Effector memory CD4-positive, alpha-beta T cell (primary cell): ENCODE measurements around the gene SUGCT.

Source experiments
- DNase-seq, 3 donors: peaks; one replicate each; pipeline ENCODE4 v3.0.0-alpha.2; 2020
- H3K27ac ChIP-seq: 2 replicates; pipeline ENCODE4 v1.7.0; 2013; ENCODE audit warnings: mild to moderate bottlenecking, low read length, moderate library complexity; ENCODE audit not compliant: insufficient read depth, poor library complexity, severe bottlenecking
- H3K27me3 ChIP-seq: replicated peaks from 2 replicates; pipeline ENCODE4 v1.7.0; 2013; ENCODE audit warnings: mild to moderate bottlenecking, low read length; ENCODE audit not compliant: insufficient read depth, control insufficient read depth, poor library complexity, severe bottlenecking
- H3K36me3 ChIP-seq: 2 replicates; pipeline ENCODE4 v1.7.0; 2013; ENCODE audit warnings: mild to moderate bottlenecking, low read length, moderate library complexity; ENCODE audit not compliant: control insufficient read depth, insufficient read depth
- H3K4me1 ChIP-seq: 2 replicates; pipeline ENCODE4 v1.7.0; 2013; ENCODE audit warnings: low read length, mild to moderate bottlenecking; ENCODE audit not compliant: control insufficient read depth, insufficient read depth, poor library complexity, severe bottlenecking
- H3K4me3 ChIP-seq: 2 replicates; pipeline ENCODE4 v1.7.0; 2013; ENCODE audit warnings: low read length, low read depth, mild to moderate bottlenecking; ENCODE audit not compliant: insufficient read depth, poor library complexity, severe bottlenecking
- H3K9me3 ChIP-seq: 2 replicates; pipeline ENCODE4 v1.7.0; 2013; ENCODE audit warnings: mild to moderate bottlenecking, low read length, moderate library complexity; ENCODE audit not compliant: control insufficient read depth

SUGCT gene

DNA sequence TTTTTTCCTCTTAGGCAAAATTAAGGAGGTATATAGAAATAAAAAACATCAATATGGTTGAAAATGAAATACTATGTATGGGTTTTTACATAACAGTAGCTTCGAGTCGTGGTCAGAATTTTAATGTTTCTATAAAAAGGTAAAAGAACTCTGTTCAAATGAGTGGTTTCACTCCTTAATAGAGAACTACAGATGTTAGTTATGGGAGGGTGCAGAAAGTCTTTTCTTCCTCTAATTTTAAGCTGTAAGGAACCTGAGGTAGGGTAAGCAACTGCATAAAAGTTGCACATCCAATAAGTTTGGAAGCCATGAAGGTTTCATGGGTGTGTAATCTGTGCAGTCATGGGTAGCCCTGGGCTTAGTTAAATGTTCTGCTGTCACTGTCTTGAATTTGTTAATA lies 141.3 kb downstream of the SUGCT start:
- Histone ChIP-seq H3K36me3 (no peaks in the 10 kb centered on the region), H3K27me3 (no peaks in the 10 kb centered on the region), H3K4me3 (no peak overlapping the region), H3K27ac (no peak overlapping the region), H3K9me3 (no peaks in the 10 kb centered on the region), H3K4me1 (no peaks in the 10 kb centered on the region)
- no peak for DNase-seq

DNA sequence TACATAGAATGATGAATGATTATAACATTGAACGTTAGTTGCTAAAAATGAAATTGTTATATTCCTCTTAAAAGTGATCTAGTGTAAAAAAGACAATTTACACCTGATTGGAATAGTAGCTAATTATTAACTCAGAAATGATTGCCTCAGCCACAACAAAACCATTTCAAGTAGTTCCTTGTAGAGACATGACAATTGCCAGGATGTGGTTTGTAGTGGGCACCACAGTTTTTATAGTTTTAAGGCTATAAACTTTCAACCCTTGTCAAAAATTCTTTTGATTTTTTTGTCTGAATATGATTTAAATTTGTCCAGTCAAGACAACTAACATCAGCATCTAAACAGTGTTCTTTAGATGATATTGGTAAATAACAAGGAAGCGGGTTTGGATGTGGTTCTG lies 145.2 kb downstream of the SUGCT start:
- no peak for DNase-seq
- H3K36me3 ChIP-seq, result no peaks in the 10 kb centered on the region
- H3K27me3 ChIP-seq, result no peaks in the 10 kb centered on the region

DNA sequence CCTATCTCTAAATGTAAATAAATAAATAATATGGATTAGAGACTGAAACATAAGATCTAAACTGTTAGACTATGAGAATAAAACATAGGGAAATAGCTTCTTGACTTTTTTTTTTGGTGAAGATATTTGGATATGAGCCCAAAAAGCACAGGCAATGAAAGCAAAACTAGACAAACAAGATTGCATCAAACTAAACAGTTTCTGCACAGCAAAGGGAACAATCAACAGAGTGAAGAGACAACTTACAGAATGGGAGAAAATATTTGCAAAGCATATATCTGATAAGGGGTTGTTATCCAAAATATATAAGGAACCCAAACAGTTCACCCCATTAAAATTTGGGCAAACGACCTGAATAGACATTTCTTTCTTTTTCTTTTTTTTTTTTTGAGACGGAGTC lies 148.1 kb downstream of the SUGCT start:
- no peak for DNase-seq
- no peaks in the 10 kb centered on the region for H3K4me1 ChIP-seq
- no peaks in the 10 kb centered on the region for H3K27me3 ChIP-seq
- H3K4me3 ChIP-seq, result no peak overlapping the region
- no peak overlapping the region for H3K27ac ChIP-seq
- no peaks in the 10 kb centered on the region for H3K9me3 ChIP-seq
- no peaks in the 10 kb centered on the region for H3K36me3 ChIP-seq

More for the DNA sequence above, 145.2 kb downstream of the SUGCT start:
- H3K9me3 ChIP-seq, result no peaks in the 10 kb centered on the region
- H3K4me3 ChIP-seq, result no peak overlapping the region
- H3K27ac ChIP-seq, result no peak overlapping the region
- no peaks in the 10 kb centered on the region for H3K4me1 ChIP-seq

DNA sequence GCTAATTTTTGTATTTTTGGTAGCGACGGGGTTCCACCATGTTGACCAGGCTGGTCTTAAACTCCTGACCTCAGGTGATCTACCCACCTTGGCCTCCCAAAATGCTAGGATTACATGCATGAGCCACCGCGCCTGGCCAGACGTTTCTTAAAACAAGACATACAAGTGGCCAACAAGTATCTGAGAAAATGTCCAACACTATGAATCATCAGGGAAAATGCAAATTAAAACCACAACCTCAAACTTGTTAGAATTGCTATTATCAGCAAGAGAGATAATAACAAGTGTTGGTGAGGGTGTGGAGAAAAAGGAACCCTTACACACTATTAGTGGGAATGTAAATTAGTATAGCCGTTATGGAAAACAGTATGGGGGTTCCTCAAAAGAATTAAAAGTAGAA lies 148.6 kb downstream of the SUGCT start:
- Histone ChIP-seq H3K27me3 (no peaks in the 10 kb centered on the region), H3K9me3 (no peaks in the 10 kb centered on the region), H3K36me3 (no peaks in the 10 kb centered on the region), H3K27ac (no peak overlapping the region), H3K4me3 (no peak overlapping the region), H3K4me1 (no peaks in the 10 kb centered on the region)
- DNase-seq, result no peak

DNA sequence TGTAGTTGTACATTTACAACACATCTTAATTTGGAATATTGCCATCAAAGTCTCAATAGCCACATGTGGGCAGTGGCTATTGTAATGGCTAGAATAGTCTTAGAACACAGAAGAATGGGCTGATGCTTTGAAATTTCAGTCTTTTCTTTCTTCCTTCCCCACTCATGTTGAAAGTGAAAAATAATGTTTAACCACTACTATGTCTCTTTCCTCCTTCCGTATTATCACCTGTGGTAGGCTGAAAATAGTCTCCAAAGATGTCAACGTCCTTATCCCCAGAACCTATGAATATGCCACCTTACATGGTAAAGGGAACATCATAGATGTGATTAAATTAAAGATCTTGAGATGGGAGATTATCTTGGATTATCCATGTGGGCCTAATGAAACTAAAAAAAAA lies 154.0 kb downstream of the SUGCT start:
- no peaks in the 10 kb centered on the region for H3K36me3 ChIP-seq
- no peak overlapping the region for H3K27ac ChIP-seq
- no peak for DNase-seq
- no peaks in the 10 kb centered on the region for H3K4me1 ChIP-seq
- H3K4me3 ChIP-seq, result no peak overlapping the region
- no peaks in the 10 kb centered on the region for H3K9me3 ChIP-seq
- H3K27me3 ChIP-seq, result no peaks in the 10 kb centered on the region

DNA sequence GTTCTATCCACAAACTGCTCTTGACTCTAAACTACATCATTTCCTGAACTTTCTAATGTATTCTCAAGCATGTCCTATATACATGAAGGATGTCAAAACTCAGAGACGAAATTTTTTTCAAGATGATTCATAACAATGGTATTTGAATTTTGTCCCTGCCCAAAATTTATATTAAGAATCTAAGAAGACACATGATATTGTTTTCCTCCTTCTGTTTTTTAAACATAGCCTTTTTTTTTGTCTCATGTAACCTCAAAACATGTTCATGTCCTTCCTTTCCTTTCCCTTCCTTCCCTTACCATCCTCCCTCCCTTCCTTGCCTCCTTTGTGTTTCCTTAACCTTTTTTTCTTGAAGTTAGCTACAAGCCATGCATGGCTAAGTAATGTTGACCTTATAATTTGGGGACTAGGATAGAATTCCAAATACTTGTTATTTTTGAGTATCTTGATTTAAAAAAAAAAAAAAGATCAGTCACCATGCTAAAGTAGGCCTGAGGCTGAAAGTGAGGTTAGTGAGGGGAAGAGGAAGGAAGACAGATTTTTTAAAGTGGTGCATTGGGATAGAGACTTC lies 163.0 kb downstream of the SUGCT start:
- DNase-seq, result no peak
- no peaks in the 10 kb centered on the region for H3K4me1 ChIP-seq
- no peaks in the 10 kb centered on the region for H3K27me3 ChIP-seq
- H3K4me3 ChIP-seq, result no peak overlapping the region
- H3K27ac ChIP-seq, result no peak overlapping the region
- H3K36me3 ChIP-seq, result no peaks in the 10 kb centered on the region
- H3K9me3 ChIP-seq, result no peaks in the 10 kb centered on the region

DNA sequence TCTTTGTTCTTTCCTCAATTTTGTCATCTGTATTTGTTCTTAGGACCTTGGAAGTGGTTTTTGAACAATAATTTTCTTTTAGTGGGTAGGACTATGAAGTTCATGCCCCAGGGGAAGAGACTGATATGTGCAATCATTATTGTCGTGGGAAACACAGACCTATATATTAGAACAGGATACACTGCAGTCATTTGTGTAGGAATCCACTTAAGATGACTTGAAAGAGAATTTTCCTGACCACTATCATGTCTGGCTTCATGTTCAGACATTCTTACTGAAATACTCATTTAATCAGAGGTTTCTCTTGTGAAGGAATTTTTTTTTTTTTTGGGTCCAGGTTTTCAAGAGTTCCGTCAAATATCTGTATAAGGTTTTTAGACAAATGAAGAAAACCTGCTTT lies 163.6 kb downstream of the SUGCT start:
- Histone ChIP-seq H3K27me3 (no peaks in the 10 kb centered on the region), H3K4me1 (no peaks in the 10 kb centered on the region), H3K9me3 (no peaks in the 10 kb centered on the region), H3K4me3 (no peak overlapping the region), H3K27ac (no peak overlapping the region), H3K36me3 (no peaks in the 10 kb centered on the region)
- no peak for DNase-seq

DNA sequence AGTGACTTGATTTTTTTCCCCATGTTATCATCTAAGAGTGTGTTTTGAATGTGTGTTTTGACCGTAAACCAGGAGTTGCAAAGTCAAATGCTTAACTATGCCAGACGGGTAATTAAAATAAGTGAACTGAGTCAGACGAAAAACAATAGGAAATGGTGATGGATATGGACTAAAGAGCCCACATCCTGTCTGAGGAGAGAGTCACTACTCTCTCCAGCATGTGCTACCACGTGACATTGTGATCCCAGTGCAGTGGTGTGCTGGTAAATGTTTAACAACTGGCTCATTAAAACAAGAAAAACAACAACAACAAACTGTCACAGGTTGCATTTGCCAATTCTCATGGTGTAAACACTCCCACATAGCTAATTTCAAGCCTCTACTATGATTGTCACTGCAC lies 164.3 kb downstream of the SUGCT start:
- Histone ChIP-seq H3K36me3 (no peaks in the 10 kb centered on the region), H3K9me3 (no peaks in the 10 kb centered on the region), H3K4me3 (no peak overlapping the region), H3K4me1 (no peaks in the 10 kb centered on the region), H3K27me3 (no peaks in the 10 kb centered on the region), H3K27ac (no peak overlapping the region)
- DNase-seq, result no peak

DNA sequence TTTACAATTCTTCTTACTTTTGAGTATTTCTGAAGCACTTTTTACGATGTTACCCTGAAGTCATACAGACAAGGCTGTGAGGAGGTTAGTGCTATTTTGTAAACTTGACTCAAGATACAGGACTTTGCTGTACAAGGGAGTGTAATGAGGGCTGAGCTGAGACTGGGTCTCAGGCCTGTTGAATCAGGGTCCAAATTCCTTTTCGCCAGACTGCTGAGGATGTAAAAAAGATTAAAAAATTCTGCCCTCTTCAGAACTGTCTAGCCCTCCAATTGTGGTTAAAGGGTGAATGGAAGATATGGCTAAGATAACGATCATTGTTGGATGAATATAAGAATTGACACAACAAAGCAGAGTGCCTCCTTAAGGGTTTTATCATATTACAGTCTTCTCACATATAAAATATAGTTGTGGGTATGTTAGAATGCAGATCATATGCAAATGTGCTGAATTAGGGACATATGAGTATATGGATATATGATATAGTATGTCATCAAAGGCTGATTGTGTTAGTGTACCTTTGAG lies 165.4 kb downstream of the SUGCT start:
- Histone ChIP-seq H3K4me1 (no peaks in the 10 kb centered on the region), H3K36me3 (no peaks in the 10 kb centered on the region), H3K27ac (no peak overlapping the region), H3K27me3 (no peaks in the 10 kb centered on the region), H3K9me3 (no peaks in the 10 kb centered on the region), H3K4me3 (no peak overlapping the region)
- DNase-seq, result no peak

DNA sequence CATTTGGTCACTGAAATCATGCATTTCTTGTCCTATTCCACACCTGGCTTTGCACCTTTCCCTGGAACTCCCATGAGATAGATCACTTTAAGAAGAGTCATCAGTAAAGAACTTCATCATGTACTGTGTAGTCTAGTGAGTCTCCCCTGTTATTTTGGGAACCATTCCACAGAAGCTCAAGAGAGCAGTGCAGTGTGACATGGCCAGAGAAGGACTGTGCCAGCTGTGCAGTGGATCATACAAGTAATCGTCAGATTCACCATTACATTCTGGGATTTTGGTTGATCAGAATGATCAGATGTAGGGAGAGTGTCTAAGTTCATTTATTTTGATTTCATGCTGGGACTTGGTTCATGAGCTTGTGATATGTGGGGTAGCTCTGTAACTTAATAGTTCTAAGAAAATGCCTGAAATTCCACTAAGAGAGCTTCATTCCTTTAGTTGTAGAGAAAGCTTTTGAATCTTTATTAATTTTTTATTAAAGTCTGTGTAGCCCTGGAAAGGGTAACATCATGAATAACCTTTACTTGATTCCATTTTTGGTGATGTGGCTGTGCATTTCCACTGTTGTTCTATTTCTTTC lies 166.8 kb downstream of the SUGCT start:
- no peak for DNase-seq
- no peaks in the 10 kb centered on the region for H3K27me3 ChIP-seq
- H3K9me3 ChIP-seq, result no peaks in the 10 kb centered on the region
- H3K36me3 ChIP-seq, result no peaks in the 10 kb centered on the region
- no peaks in the 10 kb centered on the region for H3K4me1 ChIP-seq
- no peak overlapping the region for H3K27ac ChIP-seq
- no peak overlapping the region for H3K4me3 ChIP-seq
